Parathyroid adenoma (tissue), 2 donors: ENCODE measurements around the gene URB2.

Experiments used
- H2AFZ ChIP-seq: fragments of 300-600 bp; sonication (generic); one replicate; pipeline ENCODE4 v1.7.0; 2017; ENCODE audit warnings: antibody characterized with exemption, mild to moderate bottlenecking
- H3K27ac ChIP-seq: fragments of 300-600 bp; sonication (generic); one replicate; pipeline ENCODE4 v1.7.0; 2017
- H3K27me3 ChIP-seq: fragments of 300-600 bp; sonication (generic); one replicate; pipeline ENCODE4 v1.7.0; 2017; ENCODE audit warnings: low read length; ENCODE audit not compliant: control insufficient read depth, insufficient read depth
- H3K36me3 ChIP-seq: fragments of 300-600 bp; sonication (generic); one replicate; pipeline ENCODE4 v1.7.0; 2017; ENCODE audit warnings: low read length; ENCODE audit not compliant: control insufficient read depth, insufficient read depth
- H3K4me1 ChIP-seq: fragments of 300-600 bp; sonication (generic); one replicate; pipeline ENCODE4 v1.7.0; 2017; ENCODE audit warnings: control low read depth
- H3K4me2 ChIP-seq: fragments of 300-600 bp; sonication (generic); one replicate; pipeline ENCODE4 v1.7.0; 2017; ENCODE audit warnings: low read length
- H3K4me3 ChIP-seq: fragments of 300-600 bp; sonication (generic); one replicate; pipeline ENCODE4 v1.7.0; 2017; ENCODE audit warnings: low read depth, low read length
- H3K79me2 ChIP-seq: fragments of 300-600 bp; sonication (generic); one replicate; pipeline ENCODE4 v1.7.0; 2017; ENCODE audit warnings: control low read depth
- H3K9ac ChIP-seq: fragments of 300-600 bp; sonication (generic); one replicate; pipeline ENCODE4 v1.7.0; 2017; ENCODE audit warnings: mild to moderate bottlenecking
- H3K9me3 ChIP-seq: fragments of 300-600 bp; sonication (generic); one replicate; pipeline ENCODE4 v1.7.0; 2017; ENCODE audit warnings: low read length; ENCODE audit not compliant: control insufficient read depth
- TF ChIP-seq, protein P1 (sequence below): fragments of 300-600 bp; sonication (generic); IDR thresholded peaks from one replicate; pipeline ENCODE4 v1.7.0; 2017; ENCODE audit warnings: antibody characterized with exemption, mild to moderate bottlenecking
- donor health status: primary hyperparathyroidism.

URB2 gene

DNA sequence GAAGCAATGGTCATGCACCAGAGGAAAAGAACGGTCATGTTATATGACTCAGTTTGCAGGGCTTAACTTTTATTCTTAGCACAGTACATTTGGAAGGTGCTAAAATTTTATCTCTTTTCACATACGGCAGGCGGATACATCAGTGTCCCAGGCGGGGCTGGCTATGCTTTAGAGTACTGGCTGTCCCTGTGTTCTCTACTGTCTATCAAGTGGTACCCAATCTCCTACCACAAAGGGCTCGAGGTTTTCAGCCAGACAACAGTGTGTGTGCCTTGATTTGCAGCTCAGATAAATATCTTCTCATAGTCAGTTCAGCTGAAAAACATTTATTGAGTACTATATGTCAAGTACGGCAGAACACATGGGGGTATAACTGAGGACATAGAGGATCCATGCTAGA, 65.3 kb downstream of the URB2 start:
- TF ChIP-seq, protein P1, sequence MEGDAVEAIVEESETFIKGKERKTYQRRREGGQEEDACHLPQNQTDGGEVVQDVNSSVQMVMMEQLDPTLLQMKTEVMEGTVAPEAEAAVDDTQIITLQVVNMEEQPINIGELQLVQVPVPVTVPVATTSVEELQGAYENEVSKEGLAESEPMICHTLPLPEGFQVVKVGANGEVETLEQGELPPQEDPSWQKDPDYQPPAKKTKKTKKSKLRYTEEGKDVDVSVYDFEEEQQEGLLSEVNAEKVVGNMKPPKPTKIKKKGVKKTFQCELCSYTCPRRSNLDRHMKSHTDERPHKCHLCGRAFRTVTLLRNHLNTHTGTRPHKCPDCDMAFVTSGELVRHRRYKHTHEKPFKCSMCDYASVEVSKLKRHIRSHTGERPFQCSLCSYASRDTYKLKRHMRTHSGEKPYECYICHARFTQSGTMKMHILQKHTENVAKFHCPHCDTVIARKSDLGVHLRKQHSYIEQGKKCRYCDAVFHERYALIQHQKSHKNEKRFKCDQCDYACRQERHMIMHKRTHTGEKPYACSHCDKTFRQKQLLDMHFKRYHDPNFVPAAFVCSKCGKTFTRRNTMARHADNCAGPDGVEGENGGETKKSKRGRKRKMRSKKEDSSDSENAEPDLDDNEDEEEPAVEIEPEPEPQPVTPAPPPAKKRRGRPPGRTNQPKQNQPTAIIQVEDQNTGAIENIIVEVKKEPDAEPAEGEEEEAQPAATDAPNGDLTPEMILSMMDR, result no peak
- no peaks in the 10 kb centered on the region for H3K4me1 ChIP-seq
- no peaks in the 10 kb centered on the region for H3K9me3 ChIP-seq
- H3K79me2 ChIP-seq, result no peaks in the 10 kb centered on the region
- H2AFZ ChIP-seq, result no peak overlapping the region
- no peak overlapping the region for H3K4me2 ChIP-seq
- no peaks in the 10 kb centered on the region for H3K36me3 ChIP-seq
- H3K9ac ChIP-seq, result no peak overlapping the region
- no peak overlapping the region for H3K4me3 ChIP-seq
- no peak overlapping the region for H3K27ac ChIP-seq
- H3K27me3 ChIP-seq, result no peaks in the 10 kb centered on the region

DNA sequence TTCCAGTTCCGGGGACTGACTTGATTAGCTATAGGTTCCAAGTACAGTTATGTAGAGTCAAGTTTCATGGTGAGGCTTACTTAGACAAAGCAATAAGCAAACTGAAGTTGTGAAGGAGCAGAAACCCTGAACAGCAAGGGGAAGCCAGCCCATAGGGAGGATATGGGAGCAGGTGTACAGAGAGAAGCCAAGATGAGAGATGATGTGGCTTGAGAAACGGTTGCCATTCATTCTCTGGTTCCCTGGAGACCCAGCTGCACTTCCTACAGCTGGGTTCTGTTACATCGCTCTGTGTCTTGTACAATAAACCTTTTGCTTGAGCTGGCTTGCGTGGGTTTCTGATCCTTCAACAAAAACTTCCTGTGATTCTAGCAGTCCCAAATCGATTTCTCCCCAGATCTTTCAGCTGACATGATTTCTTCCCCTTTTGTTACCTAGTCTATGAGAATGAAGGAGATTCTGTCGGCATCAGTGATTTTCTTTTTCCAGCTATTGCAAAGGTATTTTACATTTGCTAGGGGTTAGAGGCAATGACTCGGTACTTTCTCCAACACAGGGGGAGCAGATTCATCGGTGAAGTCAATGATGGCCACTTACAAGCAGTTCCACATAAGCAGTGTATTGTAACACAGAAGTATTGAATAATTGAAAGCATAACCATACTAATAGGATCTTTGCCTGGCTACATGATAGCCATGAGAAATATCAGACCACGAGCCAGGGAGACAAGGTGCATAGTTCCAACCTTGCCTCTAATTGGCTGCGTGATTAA, 67.3 kb downstream of the URB2 start:
- H3K4me2 ChIP-seq, result no peak overlapping the region
- no peaks in the 10 kb centered on the region for H3K79me2 ChIP-seq
- H3K36me3 ChIP-seq, result no peaks in the 10 kb centered on the region
- H3K27me3 ChIP-seq, result no peaks in the 10 kb centered on the region
- no peaks in the 10 kb centered on the region for H3K4me1 ChIP-seq
- no peaks in the 10 kb centered on the region for H3K9me3 ChIP-seq
- TF ChIP-seq, protein P1, result no peak
- H3K27ac ChIP-seq, result no peak overlapping the region
- H3K4me3 ChIP-seq, result no peak overlapping the region
- no peak overlapping the region for H3K9ac ChIP-seq
- no peak overlapping the region for H2AFZ ChIP-seq

DNA sequence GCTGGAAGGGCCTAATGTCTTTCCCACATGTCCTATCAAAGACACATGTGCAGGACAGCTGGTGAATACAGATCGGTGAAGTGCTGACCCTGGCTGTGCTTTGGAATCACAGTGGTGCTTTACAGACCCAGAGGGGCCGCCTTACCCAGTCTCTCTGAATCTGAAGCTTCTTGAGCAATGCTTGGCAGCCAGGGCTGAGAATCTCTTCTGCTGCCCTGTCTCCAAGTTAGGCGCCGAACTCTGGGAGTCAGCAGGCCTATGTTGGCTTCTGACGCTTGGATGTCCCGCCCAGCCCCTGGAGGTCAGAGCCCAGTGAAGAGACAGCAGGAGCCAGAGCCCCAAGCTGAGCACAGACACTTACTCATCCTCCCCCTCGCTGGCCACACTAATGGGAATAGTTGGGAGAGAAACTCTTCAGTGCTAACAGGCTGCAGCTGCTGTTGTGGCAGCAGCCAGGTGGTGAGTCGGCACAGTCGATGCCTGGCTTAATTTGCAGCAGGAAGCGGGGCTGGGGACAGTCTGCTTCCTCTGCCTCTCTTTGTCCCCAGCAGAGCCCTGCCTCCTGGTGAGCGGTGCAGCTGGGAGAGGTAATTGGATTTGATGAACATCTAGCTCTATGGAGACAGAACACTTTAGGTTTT, 68.1 kb downstream of the URB2 start:
- H3K4me1 ChIP-seq, result no peaks in the 10 kb centered on the region
- H3K9me3 ChIP-seq, result no peaks in the 10 kb centered on the region
- TF ChIP-seq, protein P1, result no peak
- H3K36me3 ChIP-seq, result no peaks in the 10 kb centered on the region
- H3K4me2 ChIP-seq, result no peak overlapping the region
- H3K27ac ChIP-seq, result no peak overlapping the region
- H2AFZ ChIP-seq, result no peak overlapping the region
- no peaks in the 10 kb centered on the region for H3K79me2 ChIP-seq
- H3K27me3 ChIP-seq, result no peaks in the 10 kb centered on the region
- H3K9ac ChIP-seq, result no peak overlapping the region
- no peak overlapping the region for H3K4me3 ChIP-seq

DNA sequence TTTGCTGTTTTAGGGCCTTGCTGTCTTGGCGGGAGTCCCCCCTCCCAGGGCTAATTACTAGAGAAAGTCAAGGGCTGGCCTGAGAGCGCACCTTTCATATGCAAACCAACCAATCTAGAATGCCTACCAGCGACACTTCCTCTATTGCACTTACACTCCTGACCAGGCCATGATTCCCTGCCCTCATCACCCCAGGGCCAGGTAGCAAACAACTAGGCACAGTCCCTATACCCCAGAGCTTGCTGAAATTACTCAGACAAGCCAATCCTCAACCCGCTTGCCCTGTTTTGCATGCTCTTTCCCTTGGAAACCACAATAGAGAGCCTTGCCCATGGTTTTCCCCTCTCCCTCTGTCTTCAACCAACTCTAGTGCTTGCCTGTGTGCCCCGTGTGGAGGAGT, 70.3 kb downstream of the URB2 start:
- Histone ChIP-seq H3K9me3 (no peaks in the 10 kb centered on the region), H3K9ac (no peak overlapping the region), H2AFZ (no peak overlapping the region), H3K4me1 (no peaks in the 10 kb centered on the region), H3K4me3 (no peak overlapping the region), H3K79me2 (no peaks in the 10 kb centered on the region), H3K27me3 (no peaks in the 10 kb centered on the region), H3K27ac (no peak overlapping the region), H3K36me3 (no peaks in the 10 kb centered on the region), H3K4me2 (no peak overlapping the region)
- TF ChIP-seq, protein P1, result no peak
